LNCaP clone FGC (cell line): ENCODE results near the gene SEC23A.
"Not testable (repeated sequence)": the region's sequence is repeated elsewhere in the genome, so short reads cannot be mapped to it uniquely, and the experiment has no call there.

Experiments used
- DNase-seq: peaks from one replicate; pipeline ENCODE4 v3.0.0-alpha.2; 2011; ENCODE audit warnings: low read depth
- H3K4me3 ChIP-seq: 2 replicates; pipeline ENCODE4 v1.5.1; 2011; ENCODE audit warnings: mild to moderate bottlenecking, low read depth, low read length, control low read depth
- CTCF ChIP-seq: IDR thresholded peaks from 2 replicates; pipeline ENCODE4 v1.5.1; 2012; ENCODE audit warnings: mild to moderate bottlenecking; ENCODE audit not compliant: control insufficient read depth, insufficient read depth; ENCODE audit errors: extremely low read depth

SEC23A gene

DNA sequence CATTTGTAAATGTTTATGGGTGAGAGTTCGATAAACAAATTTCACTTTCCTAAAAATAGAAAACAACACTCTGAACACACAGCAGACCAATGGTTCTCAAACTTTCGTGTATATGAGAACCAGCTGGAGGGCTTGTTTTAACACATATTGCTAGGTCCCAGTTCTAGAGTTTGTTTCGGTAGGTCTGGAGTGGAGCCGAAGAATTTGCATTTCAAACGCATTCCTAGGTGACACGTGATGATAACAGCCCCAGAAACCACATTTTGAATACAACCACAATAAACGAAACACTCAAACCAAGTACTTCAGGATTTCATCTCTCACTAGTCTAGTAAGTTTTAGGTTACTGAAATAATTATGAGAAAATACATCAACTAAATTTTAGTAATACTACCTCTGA is 17.1 kb downstream of the SEC23A start:
- DNase-seq: no peak
- no peak for TF ChIP-seq CTCF
- H3K4me3 ChIP-seq: no peak overlapping the region

- no peak for DNase-seq
- no peak for TF ChIP-seq CTCF
- H3K4me3 ChIP-seq: no peak overlapping the region
Observed at GRCh38 chr14:39083127-39083526, 19.9 kb downstream of the SEC23A start.

- no peak for DNase-seq
- H3K4me3 ChIP-seq: no peak overlapping the region
- no peak for TF ChIP-seq CTCF
Observed at GRCh38 chr14:39080886-39081285, 22.1 kb downstream of the SEC23A start.

DNA sequence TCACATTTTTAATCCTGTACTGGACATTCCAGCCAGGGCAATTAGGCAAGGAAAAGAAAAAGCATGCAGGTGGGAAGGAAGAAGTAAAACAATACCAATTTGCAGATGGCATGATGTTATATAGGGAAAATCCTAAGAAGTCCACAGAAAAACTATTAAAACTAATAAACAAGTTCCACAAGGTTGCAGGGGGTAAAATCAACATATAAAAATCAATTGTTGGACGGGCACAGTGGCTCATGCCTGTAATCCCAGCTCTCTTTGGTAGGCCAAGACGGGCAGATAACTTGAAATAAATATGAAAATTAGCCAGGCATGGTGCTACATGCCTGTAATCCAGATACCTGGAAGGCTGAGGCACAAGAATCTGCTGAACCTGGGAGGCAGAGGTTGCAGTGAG is 31.9 kb downstream of the SEC23A start:
- H3K4me3 ChIP-seq: no peak overlapping the region
- peak; percentile 64 for DNase-seq
- TF ChIP-seq CTCF: no peak

DNA sequence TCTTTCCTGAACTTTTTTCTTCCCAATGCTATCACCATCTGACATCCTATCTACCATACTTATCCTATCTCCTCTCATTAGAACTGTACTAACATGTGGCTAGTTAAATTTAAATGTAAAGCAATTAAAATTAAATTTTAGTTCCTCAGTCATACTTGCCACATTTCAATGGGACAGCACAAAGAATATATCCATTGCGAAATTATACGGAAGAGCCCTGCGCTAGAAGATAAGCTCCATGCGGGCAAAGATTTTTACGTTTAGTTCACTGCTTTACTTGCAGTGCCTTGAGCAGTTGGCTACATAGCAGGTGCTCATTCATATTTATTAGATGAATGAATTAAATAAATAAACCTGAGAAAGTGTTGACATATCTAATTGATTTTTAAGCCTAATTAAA is 33.1 kb downstream of the SEC23A start:
- DNase-seq: no peak
- no peak for TF ChIP-seq CTCF
- no peak overlapping the region for H3K4me3 ChIP-seq

GRCh38 chr14:39069169-39069805 is 33.7 kb downstream of the SEC23A start:
- not testable (repeated sequence) for H3K4me3 ChIP-seq, DNase-seq

DNA sequence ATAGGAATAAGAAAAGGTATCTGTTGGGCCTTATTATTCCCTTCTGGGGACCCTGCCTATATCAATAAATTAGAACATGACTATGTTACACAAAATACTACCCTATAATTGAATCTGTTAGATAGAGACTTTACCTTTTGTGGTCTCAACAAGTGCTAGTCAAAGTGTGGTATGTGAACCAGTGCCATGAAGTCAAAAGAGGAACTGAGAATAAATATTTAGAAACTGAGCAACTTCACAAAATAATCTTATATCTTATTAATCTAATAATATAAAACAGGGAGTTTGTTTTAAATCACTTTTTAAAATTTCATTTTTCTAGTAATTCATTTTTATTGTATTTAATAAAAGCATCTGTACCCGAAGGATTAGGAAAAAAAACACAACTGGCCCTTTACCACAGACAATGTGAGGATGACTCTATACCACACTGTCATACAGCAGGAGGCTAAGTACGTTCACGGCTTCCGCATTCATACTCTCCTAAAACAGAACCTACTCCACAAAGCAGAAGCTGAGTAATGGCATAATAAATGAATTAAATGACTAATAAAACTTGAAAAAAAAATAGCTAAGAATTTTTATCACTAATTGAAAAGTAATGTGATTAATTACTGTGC is 42.1 kb downstream of the SEC23A start:
- no peak overlapping the region for H3K4me3 ChIP-seq
- DNase-seq: peak; percentile 21
- TF ChIP-seq CTCF: no peak
